Stimulated activated CD8-positive, alpha-beta memory T cell treated with anti-CD3 and anti-CD28 coated beads, Interleukin-7, amount 100 ng/mL, for 1 hour (primary cell): ENCODE data around the gene L3MBTL2.

ENCODE experiments used
- DNase-seq, 2 donors: peaks; one replicate each; pipeline ENCODE4 v3.0.0-alpha.2; 2020; ENCODE audit warnings: low read depth in 2 of 2

The L3MBTL2 gene

GRCh38 chr22:41215409-41215808 is 10.3 kb downstream of the L3MBTL2 start:
- DNase-seq: no peak

GRCh38 chr22:41215926-41216325 is 10.8 kb downstream of the L3MBTL2 start:
- DNase-seq: no peak

DNA sequence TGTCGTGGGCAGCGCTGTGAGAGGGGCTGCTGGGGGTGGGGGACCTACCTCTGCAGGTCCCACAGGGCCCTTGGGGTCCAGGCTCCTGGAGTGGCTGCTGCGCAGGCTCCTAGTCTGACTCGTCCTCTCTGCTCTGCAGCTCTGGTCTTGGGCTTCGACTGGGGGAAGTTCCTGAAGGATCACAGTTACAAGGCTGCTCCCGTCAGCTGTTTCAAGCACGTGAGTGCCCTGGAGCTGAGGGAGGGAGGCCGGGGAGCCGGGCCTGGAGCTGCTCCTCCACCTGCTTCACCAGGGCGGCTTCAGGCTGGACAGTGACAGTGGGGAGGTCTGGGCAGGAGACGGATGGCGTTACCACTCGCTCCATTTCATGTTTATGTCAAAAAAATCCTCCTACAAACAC is 11.9 kb downstream of the L3MBTL2 start:
- no peak for DNase-seq

GRCh38 chr22:41217553-41218157 is 12.5 kb downstream of the L3MBTL2 start:
- DNase-seq: no peak

- DNase-seq: no peak
Observed at GRCh38 chr22:41222846-41223507, 17.9 kb downstream of the L3MBTL2 start.

GRCh38 chr22:41223535-41223934 is 18.4 kb downstream of the L3MBTL2 start:
- no peak for DNase-seq

- no peak for DNase-seq
Observed at GRCh38 chr22:41226723-41227655, 21.9 kb downstream of the L3MBTL2 start.

DNA sequence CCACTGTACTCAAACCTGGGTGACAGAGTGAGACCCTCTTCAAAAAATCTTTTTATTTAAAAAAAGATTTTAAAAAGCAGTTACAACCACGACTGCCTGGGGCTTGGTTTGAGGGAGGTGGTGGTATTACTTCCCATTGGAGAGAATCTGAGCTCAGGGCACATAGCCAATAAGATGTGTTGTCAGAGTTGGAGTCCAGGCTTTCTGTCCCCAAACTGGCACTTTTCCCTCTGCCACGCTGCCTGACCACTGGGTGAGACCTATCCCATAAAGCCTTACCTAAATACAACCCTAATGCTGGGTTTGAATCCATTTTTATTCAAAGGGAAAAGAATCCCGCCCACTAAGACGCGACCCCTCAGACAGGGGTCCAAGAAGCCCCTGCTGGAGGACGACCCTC is 24.1 kb downstream of the L3MBTL2 start:
- DNase-seq: no peak

GRCh38 chr22:41229730-41230400 is 24.8 kb downstream of the L3MBTL2 start:
- DNase-seq: no peak

DNA sequence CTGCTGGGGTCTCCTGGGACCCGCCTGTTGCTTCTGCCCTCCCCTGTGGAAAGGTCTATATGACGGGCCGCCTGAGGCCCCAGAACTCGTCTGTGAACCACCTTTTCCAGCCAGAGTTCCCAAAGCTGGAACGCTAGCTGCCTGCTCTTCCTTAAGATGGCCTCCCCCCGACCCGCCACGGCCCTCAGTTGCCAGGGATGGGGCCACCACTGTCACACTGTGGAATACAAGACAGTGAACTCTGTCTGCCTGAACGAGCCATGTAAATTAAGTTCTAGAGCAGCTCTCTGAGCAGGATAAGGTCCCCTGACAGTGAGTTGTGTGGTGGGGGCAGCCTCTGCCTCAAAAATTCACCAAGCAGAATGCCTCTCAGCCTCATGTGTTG is 25.3 kb downstream of the L3MBTL2 start:
- no peak for DNase-seq

- no peak for DNase-seq
Observed at GRCh38 chr22:41231369-41231768, 26.3 kb downstream of the L3MBTL2 start.

- DNase-seq: no peak
Observed at GRCh38 chr22:41234815-41235695, 29.9 kb downstream of the L3MBTL2 start.

GRCh38 chr22:41237036-41237706 is 32.1 kb downstream of the L3MBTL2 start:
- DNase-seq: no peak

GRCh38 chr22:41237707-41238569 is 32.8 kb downstream of the L3MBTL2 start:
- peak; percentile 61 to 64 for DNase-seq

GRCh38 chr22:41238570-41239442 is 33.7 kb downstream of the L3MBTL2 start:
- DNase-seq: no peak

GRCh38 chr22:41239443-41240128 is 34.5 kb downstream of the L3MBTL2 start:
- no peak for DNase-seq

DNA sequence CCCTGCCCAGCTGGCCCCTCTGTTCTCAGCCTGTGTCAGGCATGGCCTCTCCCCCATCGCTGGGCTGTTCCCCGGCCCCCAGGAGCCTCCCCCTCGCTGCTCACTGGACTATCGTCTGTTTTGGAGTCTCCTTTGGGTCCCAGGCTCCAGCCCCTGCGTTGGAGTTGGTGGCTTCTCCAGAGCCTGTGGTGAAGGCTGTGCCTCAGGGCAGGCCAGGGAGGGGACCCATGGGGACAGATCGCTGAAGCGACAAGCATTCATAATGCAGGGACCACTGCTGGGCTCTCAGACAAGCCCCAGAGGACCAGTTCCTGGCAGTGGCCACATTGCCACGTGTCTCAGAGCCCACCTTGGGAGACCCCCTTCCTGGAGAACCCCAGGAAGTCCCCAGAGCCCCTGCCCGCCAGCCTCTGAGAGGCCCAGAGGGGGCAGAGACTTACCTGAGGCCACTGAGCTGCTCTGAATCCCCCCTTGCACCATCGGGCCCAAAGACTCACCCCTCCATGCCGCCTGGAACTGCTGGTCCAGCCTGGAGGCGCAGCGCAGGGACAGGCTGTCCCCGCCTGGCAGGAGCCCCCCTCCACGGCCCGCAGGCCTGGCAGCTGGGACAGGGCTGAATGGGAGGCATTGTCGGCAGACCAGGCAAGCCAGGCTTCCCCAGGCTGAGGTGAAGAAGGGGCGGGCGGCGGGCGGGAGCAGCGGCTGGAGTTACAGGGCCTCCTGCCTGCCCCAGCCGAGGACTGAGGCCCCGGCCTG is 35.4 kb downstream of the L3MBTL2 start, which contains the start of gene CHADL:
CHADL (minus strand) TSS at position 555 of the 756 bp plus-strand sequence; CDS start at position 505, 50 bp downstream.
- no peak for DNase-seq
